ENCODE measurements around the gene ERBB2.

ERBB2 gene

DNA sequence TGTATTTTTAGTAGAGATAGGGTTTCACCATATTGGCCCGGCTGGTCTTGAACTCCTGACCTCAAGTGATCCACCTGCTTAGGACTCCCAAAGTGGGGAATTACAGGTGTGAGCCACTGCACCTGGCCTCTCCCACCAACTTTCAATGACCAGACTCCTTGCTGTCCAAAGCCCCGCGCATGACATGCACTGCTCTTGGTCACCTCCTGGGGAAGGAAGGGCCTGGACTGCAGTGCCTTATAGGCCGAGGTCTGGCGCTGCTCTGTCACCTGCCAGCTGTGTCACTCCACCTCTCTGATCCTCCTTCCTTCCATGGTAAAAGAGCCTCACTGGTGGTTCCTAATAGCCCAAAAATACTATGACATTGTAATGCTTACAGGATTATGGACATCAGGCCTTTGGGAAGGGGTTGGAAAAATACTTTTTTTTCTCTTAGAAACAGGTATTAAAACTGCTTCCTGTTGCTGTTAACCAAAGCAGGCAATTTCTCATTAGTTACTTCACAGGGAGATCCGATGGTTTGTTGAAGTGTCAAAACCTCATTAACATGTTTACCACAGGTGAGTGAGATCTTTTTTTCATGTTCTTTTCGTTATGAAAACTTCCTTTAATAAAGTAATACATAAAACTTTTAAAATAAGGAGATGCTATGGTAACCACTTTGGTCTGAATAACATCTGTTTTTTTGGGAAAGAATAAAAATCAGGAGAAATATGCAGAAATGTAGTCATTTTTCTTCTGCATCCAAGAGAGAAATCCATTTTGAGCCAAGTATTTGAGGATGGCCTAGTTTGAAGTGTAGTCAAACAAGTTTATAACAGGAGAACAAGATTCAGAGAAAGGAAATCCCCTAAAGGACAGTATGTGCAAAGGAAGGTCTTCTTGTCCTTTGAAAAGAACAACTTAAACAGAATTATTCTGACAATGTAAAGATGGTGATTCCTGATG, 73.4 kb downstream of the ERBB2 start:
- peaks cover 99% of the 10 kb centered on the region for H3K4me1 ChIP-seq (ENCODE audit: low read depth, poor library complexity, severe bottlenecking)
- TF ChIP-seq, protein P1, sequence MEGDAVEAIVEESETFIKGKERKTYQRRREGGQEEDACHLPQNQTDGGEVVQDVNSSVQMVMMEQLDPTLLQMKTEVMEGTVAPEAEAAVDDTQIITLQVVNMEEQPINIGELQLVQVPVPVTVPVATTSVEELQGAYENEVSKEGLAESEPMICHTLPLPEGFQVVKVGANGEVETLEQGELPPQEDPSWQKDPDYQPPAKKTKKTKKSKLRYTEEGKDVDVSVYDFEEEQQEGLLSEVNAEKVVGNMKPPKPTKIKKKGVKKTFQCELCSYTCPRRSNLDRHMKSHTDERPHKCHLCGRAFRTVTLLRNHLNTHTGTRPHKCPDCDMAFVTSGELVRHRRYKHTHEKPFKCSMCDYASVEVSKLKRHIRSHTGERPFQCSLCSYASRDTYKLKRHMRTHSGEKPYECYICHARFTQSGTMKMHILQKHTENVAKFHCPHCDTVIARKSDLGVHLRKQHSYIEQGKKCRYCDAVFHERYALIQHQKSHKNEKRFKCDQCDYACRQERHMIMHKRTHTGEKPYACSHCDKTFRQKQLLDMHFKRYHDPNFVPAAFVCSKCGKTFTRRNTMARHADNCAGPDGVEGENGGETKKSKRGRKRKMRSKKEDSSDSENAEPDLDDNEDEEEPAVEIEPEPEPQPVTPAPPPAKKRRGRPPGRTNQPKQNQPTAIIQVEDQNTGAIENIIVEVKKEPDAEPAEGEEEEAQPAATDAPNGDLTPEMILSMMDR (conservative IDR thresholded peaks at IDR 0.05; ENCODE audit: low read depth, low read length): no peak
- no peaks in the 10 kb centered on the region for H4K20me1 ChIP-seq (ENCODE audit: insufficient read depth)
- no peak overlapping the region for H2AFZ ChIP-seq (ENCODE audit: low read depth)
- H3K9ac ChIP-seq: peak overlapping the region; percentile 48; the same call in 1 of the 2 replicates
- H3K4me3 ChIP-seq (IDR thresholded peaks at IDR 0.05; ENCODE audit: insufficient read depth, low read depth, low read length): no peak overlapping the region
- H3K36me3 ChIP-seq (ENCODE audit: insufficient read depth): peaks cover 6% of the 10 kb centered on the region; the same call in 1 of the 2 replicates
- no peaks in the 10 kb centered on the region for H3K27me3 ChIP-seq (ENCODE audit: insufficient read depth, low read depth)
- peak overlapping the region; percentile 98 for H3K4me2 ChIP-seq
- peak overlapping the region; percentile 89 for H3K27ac ChIP-seq
- peaks cover 65% of the 10 kb centered on the region for H3K79me2 ChIP-seq (ENCODE audit: insufficient read depth, low read depth)

DNA sequence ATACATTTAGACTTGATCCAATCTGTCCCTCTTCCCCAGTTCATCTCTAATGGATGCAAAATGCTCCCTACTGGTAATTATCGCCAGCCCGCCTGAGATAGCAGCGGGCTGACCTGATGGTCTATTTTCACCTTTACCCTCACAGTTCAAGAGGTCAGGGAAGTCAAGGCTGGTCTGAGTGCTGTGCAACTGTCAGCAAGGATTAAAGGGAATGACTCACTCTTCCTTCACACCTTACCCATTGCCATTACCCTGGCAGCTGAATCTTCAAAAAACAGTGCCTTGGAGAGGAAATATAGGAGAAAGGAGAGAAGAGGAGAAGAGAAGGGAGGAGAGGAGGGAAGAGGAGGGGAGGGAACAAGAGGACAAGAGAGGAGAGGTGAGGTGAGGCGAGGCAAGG, 74.2 kb downstream of the ERBB2 start:
- Histone ChIP-seq H3K4me2 (peak overlapping the region; percentile 98), H3K4me1 (ENCODE audit: low read depth, poor library complexity, severe bottlenecking) (peaks cover 99% of the 10 kb centered on the region), H3K27ac (peak overlapping the region; percentile 89), H2AFZ (ENCODE audit: low read depth) (no peak overlapping the region), H3K9ac (peak overlapping the region; percentile 57; the same call in 1 of the 2 replicates), H3K79me2 (ENCODE audit: insufficient read depth, low read depth) (peaks cover 65% of the 10 kb centered on the region), H3K36me3 (ENCODE audit: insufficient read depth) (peaks cover 6% of the 10 kb centered on the region; the same call in 1 of the 2 replicates), H3K27me3 (ENCODE audit: insufficient read depth, low read depth) (no peaks in the 10 kb centered on the region), H4K20me1 (ENCODE audit: insufficient read depth) (no peaks in the 10 kb centered on the region), H3K4me3 (IDR thresholded peaks at IDR 0.05; ENCODE audit: insufficient read depth, low read depth, low read length) (no peak overlapping the region)
- TF ChIP-seq, protein P1 (conservative IDR thresholded peaks at IDR 0.05; ENCODE audit: low read depth, low read length): no peak

DNA sequence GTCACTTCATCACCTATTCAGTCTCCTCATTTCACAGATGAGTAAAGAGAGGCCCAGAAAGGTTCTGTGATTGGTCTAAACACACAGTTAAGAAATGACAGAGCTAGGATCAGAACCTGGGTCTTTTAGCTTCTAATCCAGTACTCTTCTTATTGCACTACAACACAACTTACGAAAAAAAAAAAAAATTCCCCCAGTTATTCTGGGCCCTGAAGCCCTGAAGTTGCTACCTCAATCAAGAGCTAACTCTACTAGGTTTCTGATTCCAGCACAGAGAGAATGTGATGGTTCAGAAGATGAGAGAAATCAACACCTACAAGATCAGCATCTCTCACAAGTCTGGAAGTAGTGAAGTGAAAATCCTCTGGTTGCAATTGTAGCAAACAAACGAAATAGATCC, 75.2 kb downstream of the ERBB2 start:
- TF ChIP-seq, protein P1 (conservative IDR thresholded peaks at IDR 0.05; ENCODE audit: low read depth, low read length): no peak; the same call in 1 of the 2 replicates
- peaks cover 100% of the 10 kb centered on the region for H3K4me1 ChIP-seq (ENCODE audit: low read depth, poor library complexity, severe bottlenecking)
- H2AFZ ChIP-seq (ENCODE audit: low read depth): no peak overlapping the region
- no peaks in the 10 kb centered on the region for H4K20me1 ChIP-seq (ENCODE audit: insufficient read depth)
- H3K4me3 ChIP-seq (IDR thresholded peaks at IDR 0.05; ENCODE audit: insufficient read depth, low read depth, low read length): no peak overlapping the region
- peak overlapping the region; percentile 98 for H3K4me2 ChIP-seq
- H3K27me3 ChIP-seq (ENCODE audit: insufficient read depth, low read depth): no peaks in the 10 kb centered on the region
- peaks cover 6% of the 10 kb centered on the region; the same call in 1 of the 2 replicates for H3K36me3 ChIP-seq (ENCODE audit: insufficient read depth)
- H3K27ac ChIP-seq: peak overlapping the region; percentile 89
- peaks cover 72% of the 10 kb centered on the region for H3K79me2 ChIP-seq (ENCODE audit: insufficient read depth, low read depth)
- H3K9ac ChIP-seq: peak overlapping the region; percentile 57

DNA sequence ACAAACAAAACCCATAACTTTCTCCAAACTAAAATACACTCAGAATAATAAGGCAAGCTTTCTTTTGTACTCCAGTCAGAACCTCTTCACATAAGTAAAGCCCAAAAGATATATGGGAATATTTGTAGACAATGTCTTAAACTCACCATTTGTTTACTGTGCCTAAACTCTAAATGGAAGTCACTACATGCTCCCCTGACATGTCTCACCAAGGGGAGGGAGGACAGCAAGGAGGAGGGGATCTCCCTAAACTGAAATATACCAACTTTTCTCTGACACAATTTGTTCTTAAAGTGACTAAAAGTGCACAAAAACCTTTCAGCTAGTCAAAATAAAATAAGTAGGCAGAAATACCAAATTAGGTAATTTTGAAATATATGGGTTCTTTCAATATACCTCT, 76.4 kb downstream of the ERBB2 start:
- Histone ChIP-seq H3K4me1 (ENCODE audit: low read depth, poor library complexity, severe bottlenecking) (peaks cover 100% of the 10 kb centered on the region), H3K27me3 (ENCODE audit: insufficient read depth, low read depth) (no peaks in the 10 kb centered on the region), H3K4me2 (peak overlapping the region; percentile 98), H3K4me3 (IDR thresholded peaks at IDR 0.05; ENCODE audit: insufficient read depth, low read depth, low read length) (no peak overlapping the region), H2AFZ (ENCODE audit: low read depth) (no peak overlapping the region), H3K36me3 (ENCODE audit: insufficient read depth) (peaks cover 6% of the 10 kb centered on the region; the same call in 1 of the 2 replicates), H3K79me2 (ENCODE audit: insufficient read depth, low read depth) (peaks cover 85% of the 10 kb centered on the region), H3K27ac (peak overlapping the region; percentile 89), H3K9ac (peak overlapping the region; percentile 57), H4K20me1 (ENCODE audit: insufficient read depth) (no peaks in the 10 kb centered on the region)
- TF ChIP-seq, protein P1 (conservative IDR thresholded peaks at IDR 0.05; ENCODE audit: low read depth, low read length): no peak
